Lung (tissue), 12 donors: Measurements from ENCODE around the gene ABCA7. TPM values are rescaled to one million over a fixed set of nuclear protein-coding genes. Genes with fewer than 3 reads are reported as not detected.

Source experiments
- ATAC-seq: fragments of 200-7000 bp; cut with Tn5 transposase; one replicate; pipeline ENCODE4 v1.9.1; 2020; ENCODE audit warnings: moderate number of reproducible peaks; ENCODE audit not compliant: insufficient read depth, low FRiP score
- DNase-seq, 3 donors: peaks; one replicate each; pipeline ENCODE4 v3.0.0-alpha.2; 2013 to 2017
- H3K27ac ChIP-seq, 2 donors: one replicate each; pipeline ENCODE4 v1.5.1; 2013; ENCODE audit warnings: mild to moderate bottlenecking in 2 of 2, moderate library complexity in 2 of 2, control low read depth in 1 of 2, inconsistent platforms in 1 of 2, low read depth in 1 of 2, low read length in 1 of 2
- H3K27me3 ChIP-seq, 3 donors: one replicate each; pipeline ENCODE4 v1.5.1; 2013; ENCODE audit warnings: low read length in 2 of 3; ENCODE audit not compliant: control insufficient read depth in 3 of 3, insufficient read depth in 3 of 3
- H3K36me3 ChIP-seq, 4 donors: one replicate each; pipeline ENCODE4 v1.5.1; 2013; ENCODE audit warnings: low read length in 4 of 4, mild to moderate bottlenecking in 1 of 4, moderate library complexity in 1 of 4; ENCODE audit not compliant: control insufficient read depth in 4 of 4, insufficient read depth in 4 of 4
- H3K4me1 ChIP-seq, 5 donors: one replicate each; pipeline ENCODE4 v1.5.1; 2013; ENCODE audit warnings: low read length in 5 of 5, mild to moderate bottlenecking in 2 of 5, moderate library complexity in 1 of 5; ENCODE audit not compliant: control insufficient read depth in 5 of 5, insufficient read depth in 5 of 5
- H3K4me3 ChIP-seq: one replicate; pipeline ENCODE4 v1.5.1; 2013; ENCODE audit warnings: mild to moderate bottlenecking, control low read depth, moderate library complexity
- H3K9ac ChIP-seq, 2 donors: one replicate each; pipeline ENCODE4 v1.5.1; 2013; ENCODE audit warnings: low read length in 2 of 2, control low read depth in 1 of 2; ENCODE audit not compliant: insufficient read depth in 1 of 2
- H3K9me3 ChIP-seq, 4 donors: one replicate each; pipeline ENCODE4 v1.5.1; 2013; ENCODE audit warnings: low read length in 3 of 4, mild to moderate bottlenecking in 1 of 4, moderate library complexity in 1 of 4; ENCODE audit not compliant: control insufficient read depth in 4 of 4, insufficient read depth in 3 of 4
- CTCF ChIP-seq: IDR thresholded peaks from 2 replicates; pipeline ENCODE4 v1.5.1; 2012; ENCODE audit warnings: mild to moderate bottlenecking; ENCODE audit errors: control extremely low read depth, extremely low read depth
- WGBS, 2 donors: extraction: QIAGEN DNeasy Blood & Tissue Kit; methylation state at CpG; one replicate each; pipeline ENCODE4 v1.1.7; 2013; 5-methylcytosine and 5-hydroxymethylcytosine counted together
- polyA plus RNA-seq, 2 donors: library from polyadenylated mRNA; stranded (reverse); fragments of 200-250 nt; gene quantifications; one replicate each; pipeline ENCODE4 v1.2.1, GENCODE V29; 2013
- total RNA-seq, 2 donors: library from RNA; depleted of rRNA in 1 of 2; stranded (reverse); fragments of >200 nt in 1 of 2; gene quantifications; one replicate each; pipeline ENCODE4 v1.2.1, GENCODE V29; 2014 to 2021
- donor health status: control.
- donor health status: control.
- donor health status: Bipolar disorder and iron deficiency.
- donor health status: healthy.
- donor health status: DM: yes; HTN: yes; CAD: no.

Gene ABCA7
- total and polyA plus RNA-seq, 4 donors, result 20.1 to 54.4 (median 41.7) TPM

- H3K4me1 ChIP-seq, result peaks cover 3 to 10% (median 7%) of the 10 kb centered on the region in 5 donors
- TF ChIP-seq CTCF, result no peak
- ATAC-seq, result no peak
- H3K36me3 ChIP-seq, result peaks cover 0 to 77% (median 5%) of the 10 kb centered on the region in 4 donors
- no peak overlapping the region for H3K9ac ChIP-seq
- H3K27me3 ChIP-seq, result no peaks in the 10 kb centered on the region
- no peak overlapping the region for H3K27ac ChIP-seq
- WGBS, 2 donors, result 93 to 95% methylated on average over 32 of the region's 32 CpGs
- H3K9me3 ChIP-seq, result no peaks in the 10 kb centered on the region
- no peak for DNase-seq
- no peak overlapping the region for H3K4me3 ChIP-seq
These were observed 49.3 kb downstream of the ABCA7 start for GRCh38 chr19:1089126-1089771.

DNA sequence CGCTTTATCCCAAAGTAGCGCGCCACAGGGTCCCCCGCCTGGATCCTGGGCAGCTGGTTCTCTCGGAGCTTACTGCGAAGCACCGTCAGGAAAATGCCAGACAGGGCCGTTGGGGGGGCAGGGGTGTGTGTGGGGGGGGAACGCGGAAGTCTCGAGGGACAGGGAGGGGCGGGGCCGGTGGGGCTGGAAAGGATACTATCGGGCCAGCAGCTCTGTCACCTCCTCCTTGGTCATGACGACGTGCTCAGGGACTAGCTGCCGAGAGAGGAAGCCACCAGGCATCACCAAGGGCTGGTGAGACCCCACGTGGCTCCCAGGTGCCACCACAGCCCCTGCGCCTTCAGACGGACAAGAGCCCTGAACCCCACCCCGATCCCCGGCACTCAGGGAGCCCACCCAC, 50.0 kb downstream of the ABCA7 start:
- ATAC-seq, result no peak
- Histone ChIP-seq H3K4me1 (peaks cover 4 to 13% (median 7%) of the 10 kb centered on the region in 5 donors), H3K36me3 (peaks cover 0 to 73% (median 5%) of the 10 kb centered on the region in 4 donors), H3K9ac (no peak overlapping the region), H3K27ac (no peak overlapping the region), H3K4me3 (no peak overlapping the region), H3K27me3 (no peaks in the 10 kb centered on the region), H3K9me3 (no peaks in the 10 kb centered on the region)
- no peak for TF ChIP-seq CTCF
- WGBS, 2 donors, result 81 to 85% methylated on average over 22 of the region's 22 CpGs
- DNase-seq, result no peak

DNA sequence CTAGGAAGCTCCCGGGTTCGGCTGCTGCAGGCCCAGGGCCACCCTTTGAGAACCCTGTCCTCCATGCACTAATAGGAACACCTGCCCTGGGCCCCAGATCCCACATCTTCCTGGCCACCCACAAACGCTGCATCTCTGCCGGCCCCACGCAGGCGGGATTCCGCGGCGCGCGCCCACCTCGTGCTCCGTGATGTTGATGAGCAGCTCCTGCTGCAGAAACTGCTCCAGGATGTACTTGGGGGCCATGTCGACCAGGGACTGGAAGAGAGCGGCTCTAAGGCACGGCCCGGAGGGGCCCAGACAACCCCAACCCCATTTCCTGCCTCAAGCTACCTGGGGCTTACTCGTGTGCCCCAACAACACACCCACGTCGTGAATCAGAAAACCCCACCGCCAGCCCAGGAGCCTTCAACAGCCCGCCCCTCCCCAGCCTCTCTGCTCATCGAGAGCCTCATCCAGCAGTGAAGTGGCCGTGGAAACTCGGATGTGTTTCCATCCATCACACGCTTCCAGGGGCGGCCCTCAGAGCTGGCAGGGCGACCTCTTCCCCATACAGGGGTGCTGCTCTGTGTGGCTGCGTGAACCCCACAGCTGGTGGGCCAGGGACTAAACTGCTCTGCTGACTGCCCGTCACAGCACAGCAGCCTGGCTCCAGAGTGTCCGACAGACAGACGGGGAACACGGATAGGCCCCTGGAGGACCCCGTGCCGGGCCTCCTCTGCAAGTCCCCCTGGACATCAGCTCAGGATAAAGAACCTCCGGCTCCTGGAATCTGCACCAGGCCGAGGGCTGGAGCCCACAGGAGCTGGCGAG, 51.0 kb downstream of the ABCA7 start:
- WGBS, 2 donors, result 93 to 96% methylated on average over 38 of the region's 38 CpGs
- H3K4me1 ChIP-seq, result peaks cover 4 to 17% (median 7%) of the 10 kb centered on the region in 5 donors
- no peaks in the 10 kb centered on the region for H3K27me3 ChIP-seq
- DNase-seq, result no peak
- no peak overlapping the region for H3K9ac ChIP-seq
- peaks cover 0 to 63% (median 5%) of the 10 kb centered on the region in 4 donors for H3K36me3 ChIP-seq
- TF ChIP-seq CTCF, result no peak
- no peak overlapping the region for H3K27ac ChIP-seq
- ATAC-seq, result no peak
- H3K4me3 ChIP-seq, result no peak overlapping the region
- no peaks in the 10 kb centered on the region for H3K9me3 ChIP-seq
